Measurements from ENCODE around the gene HMX3. TPM values are rescaled to one million over a fixed set of nuclear protein-coding genes. Genes with fewer than 3 reads are reported as not detected.

HMX3 gene
- total RNA-seq, 1 donor from 2014 or later: 0.20 TPM

GRCh38 chr10:123133541-123134342 is 2.0 kb upstream of the HMX3 start:
- DNase-seq (ENCODE audit: low spot score) (no peak), ATAC-seq (no peak)

GRCh38 chr10:123134343-123134914 is 1.3 kb upstream of the HMX3 start:
- no peak for DNase-seq (ENCODE audit: low spot score)
- no peak for ATAC-seq

GRCh38 chr10:123134915-123135414 is 805 bp upstream of the HMX3 start:
- no peak for DNase-seq (ENCODE audit: low spot score)
- no peak for ATAC-seq

GRCh38 chr10:123136221-123136805 is 543 bp downstream of the HMX3 start:
- ATAC-seq: no peak
- DNase-seq (ENCODE audit: low spot score): no peak

GRCh38 chr10:123136806-123137642 is 1.3 kb downstream of the HMX3 start:
- ATAC-seq (no peak), DNase-seq (ENCODE audit: low spot score) (no peak)

- no peak for DNase-seq (ENCODE audit: low spot score)
- ATAC-seq: no peak
Measured at GRCh38 chr10:123139165-123139520, 3.4 kb downstream of the HMX3 start.

GRCh38 chr10:123139521-123140163 is 3.9 kb downstream of the HMX3 start:
- peak; percentile 71 for DNase-seq (ENCODE audit: low spot score)

GRCh38 chr10:123140164-123140982 is 4.6 kb downstream of the HMX3 start:
- DNase-seq (ENCODE audit: low spot score): no peak

More at GRCh38 chr10:123139521-123140163, 3.9 kb downstream of the HMX3 start:
- ATAC-seq: peak; percentile 91

GRCh38 chr10:123140983-123141390 is 5.2 kb downstream of the HMX3 start:
- DNase-seq (ENCODE audit: low spot score) (no peak), ATAC-seq (no peak)

More at GRCh38 chr10:123140164-123140982, 4.6 kb downstream of the HMX3 start:
- ATAC-seq: peak; percentile 9

- DNase-seq (ENCODE audit: low spot score): no peak
Measured at GRCh38 chr10:123141791-123142700, 6.3 kb downstream of the HMX3 start.

GRCh38 chr10:123142701-123143161 is 7.0 kb downstream of the HMX3 start:
- no peak for DNase-seq (ENCODE audit: low spot score)
- ATAC-seq: no peak

More at GRCh38 chr10:123141791-123142700, 6.3 kb downstream of the HMX3 start:
- ATAC-seq: no peak

- DNase-seq (ENCODE audit: low spot score): no peak
- no peak for ATAC-seq
Measured at GRCh38 chr10:123143162-123143824, 7.5 kb downstream of the HMX3 start.

GRCh38 chr10:123143825-123144168 is 8.0 kb downstream of the HMX3 start:
- DNase-seq (ENCODE audit: low spot score) (no peak), ATAC-seq (no peak)

GRCh38 chr10:123144697-123145541 is 9.1 kb downstream of the HMX3 start:
- peak; percentile 52 for ATAC-seq
- DNase-seq (ENCODE audit: low spot score): no peak

GRCh38 chr10:123145542-123146012 is 9.8 kb downstream of the HMX3 start:
- ATAC-seq (no peak), DNase-seq (ENCODE audit: low spot score) (no peak)

GRCh38 chr10:123146013-123146893 is 10.5 kb downstream of the HMX3 start:
- no peak for DNase-seq (ENCODE audit: low spot score)
- ATAC-seq: no peak

All from left lobe of liver (tissue), 2 donors.